Medulla oblongata (tissue), 1 donor: ENCODE results near the gene TMPRSS9.

ENCODE experiments used
- DNase-seq: peaks from one replicate; pipeline ENCODE4 v3.0.0-alpha.2; 2015; ENCODE audit errors: extremely low spot score

The TMPRSS9 gene

GRCh38 chr19:2361246-2362045 is 1.4 kb downstream of the TMPRSS9 start:
- no peak for DNase-seq

GRCh38 chr19:2362046-2362969 is 2.2 kb downstream of the TMPRSS9 start:
- no peak for DNase-seq

GRCh38 chr19:2362970-2363300 is 2.9 kb downstream of the TMPRSS9 start:
- no peak for DNase-seq

GRCh38 chr19:2363419-2363818 is 3.4 kb downstream of the TMPRSS9 start:
- DNase-seq: no peak

- DNase-seq: no peak
Observed at GRCh38 chr19:2365201-2365970, 5.3 kb downstream of the TMPRSS9 start.

- no peak for DNase-seq
Observed at GRCh38 chr19:2371656-2372055, 11.6 kb downstream of the TMPRSS9 start.

GRCh38 chr19:2372076-2372612 is 12.1 kb downstream of the TMPRSS9 start:
- DNase-seq: no peak

- DNase-seq: no peak
Observed at GRCh38 chr19:2374808-2375207, 14.7 kb downstream of the TMPRSS9 start.

GRCh38 chr19:2375353-2376121 is 15.5 kb downstream of the TMPRSS9 start:
- DNase-seq: no peak

GRCh38 chr19:2376784-2377519 is 16.9 kb downstream of the TMPRSS9 start:
- no peak for DNase-seq

GRCh38 chr19:2380567-2380966 is 20.5 kb downstream of the TMPRSS9 start:
- DNase-seq: no peak

GRCh38 chr19:2381148-2381820 is 21.2 kb downstream of the TMPRSS9 start:
- DNase-seq: peak; percentile 96

- no peak for DNase-seq
Observed at GRCh38 chr19:2382530-2383222, 22.6 kb downstream of the TMPRSS9 start.

GRCh38 chr19:2385053-2385721 is 25.1 kb downstream of the TMPRSS9 start:
- no peak for DNase-seq

- DNase-seq: no peak
Observed at GRCh38 chr19:2387367-2388288, 27.6 kb downstream of the TMPRSS9 start.

- no peak for DNase-seq
Observed at GRCh38 chr19:2389594-2389993, 29.5 kb downstream of the TMPRSS9 start.

GRCh38 chr19:2391118-2391725 is 31.2 kb downstream of the TMPRSS9 start:
- peak; percentile 84 for DNase-seq
